HG03571 (cell line): Measurements from ENCODE around the gene SLC22A23.
A peak's percentile ranks its signal among the peaks of the same experiment; 100 is the strongest.

Source experiments
- ATAC-seq: cut with Tn5 transposase; IDR thresholded peaks from one replicate; pipeline ENCODE4 v1.9.1; 2021; ENCODE audit not compliant: unreplicated experiment

SLC22A23 gene

DNA sequence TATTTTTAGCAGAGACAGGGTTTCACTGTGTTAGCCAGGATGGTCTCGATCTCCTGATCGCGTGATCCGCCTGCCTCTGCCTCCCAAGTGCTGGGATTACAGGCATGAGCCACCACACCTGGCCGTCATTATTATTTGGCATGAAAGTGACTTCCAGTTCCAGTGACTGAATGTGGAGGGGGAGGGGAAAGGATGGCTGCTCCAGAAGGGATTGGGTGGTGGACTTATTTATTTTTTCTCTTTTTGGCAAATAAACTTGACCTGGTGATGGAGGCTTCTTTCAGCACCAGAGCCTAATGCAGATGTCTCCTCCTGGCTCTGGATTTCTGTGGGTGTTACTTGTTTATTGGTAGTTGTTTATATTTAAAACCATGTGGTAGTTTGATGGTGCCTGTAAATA is 16.9 kb upstream of the SLC22A23 start:
- no peak for ATAC-seq

GRCh38 chr6:3471711-3472110 is 14.9 kb upstream of the SLC22A23 start:
- ATAC-seq: no peak

- ATAC-seq: no peak
Observed at GRCh38 chr6:3471286-3471685, 14.4 kb upstream of the SLC22A23 start.

GRCh38 chr6:3468585-3468984 is 11.7 kb upstream of the SLC22A23 start:
- no peak for ATAC-seq

- no peak for ATAC-seq
Observed at GRCh38 chr6:3467996-3468395, 11.1 kb upstream of the SLC22A23 start.

DNA sequence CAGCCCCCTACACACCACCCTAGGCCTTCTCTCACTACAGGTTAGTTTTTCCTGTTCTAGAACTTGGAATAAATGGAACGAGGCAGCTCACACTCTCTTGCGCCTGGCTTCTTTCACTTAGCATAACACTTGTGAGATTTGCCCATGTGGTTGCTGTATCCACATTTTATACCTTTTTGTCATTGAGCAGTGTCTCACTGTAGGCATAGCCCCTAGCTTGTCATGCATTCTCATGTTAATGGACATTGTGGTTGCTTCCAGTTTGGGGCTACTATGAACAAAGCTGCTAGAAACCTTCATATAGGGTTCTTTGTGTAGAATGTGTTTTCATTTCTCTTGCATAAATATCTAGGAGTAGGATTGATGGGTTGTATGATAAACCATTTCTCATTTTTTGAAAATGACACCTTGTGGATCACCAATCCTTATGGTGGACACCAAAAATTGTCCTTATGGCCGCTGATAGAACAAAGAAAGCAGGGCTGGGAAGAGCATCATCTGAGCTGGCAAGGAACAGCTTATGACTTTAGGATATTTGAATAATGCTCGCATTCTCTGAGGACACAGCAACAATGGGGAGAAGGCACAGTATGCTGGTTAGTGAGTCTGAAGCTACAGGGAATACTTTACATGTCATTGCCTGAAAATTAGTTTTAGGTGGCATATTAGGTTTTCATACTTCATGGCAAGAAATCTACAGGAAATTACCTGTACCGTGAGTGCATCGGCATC is 9.8 kb upstream of the SLC22A23 start:
- ATAC-seq: no peak

GRCh38 chr6:3460253-3460652 is 3.4 kb upstream of the SLC22A23 start:
- ATAC-seq: no peak

DNA sequence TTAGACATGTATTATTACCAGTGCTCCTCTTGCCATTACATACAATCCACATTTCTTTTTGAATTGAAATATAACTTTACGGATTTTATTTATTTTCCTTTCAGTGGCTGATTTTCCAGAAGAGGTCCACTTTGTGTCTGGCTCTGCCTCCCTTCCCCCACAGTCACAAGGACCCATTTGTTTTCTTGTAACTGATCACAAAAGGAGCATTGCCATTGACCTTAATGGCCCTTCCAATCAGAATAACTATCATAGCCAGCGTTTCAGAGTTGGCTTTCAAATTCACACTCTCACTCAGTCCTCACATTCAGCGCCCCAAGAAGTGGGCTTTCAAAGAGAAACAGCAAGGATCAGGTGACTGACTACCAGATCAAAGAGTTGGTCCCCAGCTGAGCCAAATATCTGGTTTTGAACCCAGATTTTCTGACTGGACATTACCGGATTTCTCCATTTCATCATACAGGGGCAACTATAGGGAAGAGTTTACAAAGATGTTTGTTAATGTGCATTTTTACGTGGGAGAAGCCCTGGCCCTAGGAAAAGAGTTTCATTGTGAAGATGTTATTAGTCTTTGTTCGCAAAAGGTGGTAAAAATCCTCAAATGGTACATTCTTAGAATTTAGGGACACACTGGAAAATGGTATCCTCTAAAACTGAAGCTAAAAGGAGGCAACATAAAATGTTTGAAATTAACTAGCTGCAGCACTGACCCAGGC is 2.0 kb upstream of the SLC22A23 start:
- ATAC-seq: no peak

GRCh38 chr6:3457710-3458602 is 1.1 kb upstream of the SLC22A23 start:
- no peak for ATAC-seq

- ATAC-seq: peak; percentile 43
Observed at GRCh38 chr6:3456395-3456897, 404 bp downstream of the SLC22A23 start.

DNA sequence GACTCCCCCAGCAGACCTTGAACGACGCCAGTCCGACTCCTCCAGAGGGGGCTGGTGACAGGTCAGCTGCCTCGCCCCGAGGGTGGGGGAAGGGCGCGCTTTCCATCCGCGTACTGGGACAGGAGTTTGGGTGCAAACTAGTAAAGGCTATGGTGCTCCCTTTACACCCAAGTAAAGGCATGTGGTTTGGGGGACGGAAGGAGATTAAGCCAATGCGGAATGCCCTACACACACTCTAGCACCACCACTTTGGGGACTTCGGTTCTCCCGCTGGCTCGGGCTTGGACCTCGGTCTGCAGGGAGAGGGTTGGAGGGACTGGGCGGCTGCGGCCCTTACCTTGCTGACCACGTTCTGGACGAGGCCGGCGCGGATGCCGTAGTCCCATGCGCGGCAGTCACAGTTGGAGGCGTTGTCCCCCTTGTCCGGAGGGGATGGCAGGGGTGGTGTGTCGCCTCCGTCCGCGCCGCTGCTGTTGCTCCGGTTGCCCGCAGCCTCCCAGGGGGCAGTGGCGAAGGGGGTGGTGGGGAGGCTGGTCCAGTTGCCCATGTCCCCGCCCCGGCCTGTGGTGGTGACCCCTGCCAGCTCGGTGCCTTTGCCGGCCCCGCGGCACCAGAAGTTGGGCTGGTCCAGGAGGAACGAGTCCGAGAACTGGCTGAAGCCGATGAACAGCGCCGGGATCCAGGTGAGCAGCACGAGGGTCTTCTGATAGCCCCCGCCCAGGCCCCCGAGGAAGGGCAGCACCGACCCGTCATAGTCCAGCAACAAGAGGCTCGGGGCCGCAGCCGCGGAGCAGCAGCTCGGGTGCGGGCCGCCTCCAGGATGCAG is 1.1 kb downstream of the SLC22A23 start:
- no peak for ATAC-seq

DNA sequence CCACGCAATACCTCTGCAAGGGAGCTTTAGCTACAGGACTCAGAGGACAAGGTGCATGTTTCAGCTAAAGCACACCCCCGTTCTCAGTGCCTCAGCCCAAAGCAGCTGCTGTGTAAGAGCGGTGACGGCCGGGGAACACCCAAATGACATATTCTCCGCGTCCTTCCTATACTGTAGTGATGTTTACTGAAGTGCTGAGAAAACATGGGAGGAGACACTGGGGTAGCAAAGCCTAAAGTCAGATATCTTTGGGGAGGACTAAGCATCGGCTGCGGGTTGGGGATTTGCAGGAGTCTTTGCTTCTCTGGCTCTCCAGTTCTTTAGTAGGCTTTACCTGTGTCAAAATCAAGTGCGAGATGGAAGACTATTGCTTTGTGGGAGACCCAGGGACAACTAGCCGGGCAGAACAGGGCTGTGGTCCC is 1.7 kb downstream of the SLC22A23 start:
- no peak for ATAC-seq

DNA sequence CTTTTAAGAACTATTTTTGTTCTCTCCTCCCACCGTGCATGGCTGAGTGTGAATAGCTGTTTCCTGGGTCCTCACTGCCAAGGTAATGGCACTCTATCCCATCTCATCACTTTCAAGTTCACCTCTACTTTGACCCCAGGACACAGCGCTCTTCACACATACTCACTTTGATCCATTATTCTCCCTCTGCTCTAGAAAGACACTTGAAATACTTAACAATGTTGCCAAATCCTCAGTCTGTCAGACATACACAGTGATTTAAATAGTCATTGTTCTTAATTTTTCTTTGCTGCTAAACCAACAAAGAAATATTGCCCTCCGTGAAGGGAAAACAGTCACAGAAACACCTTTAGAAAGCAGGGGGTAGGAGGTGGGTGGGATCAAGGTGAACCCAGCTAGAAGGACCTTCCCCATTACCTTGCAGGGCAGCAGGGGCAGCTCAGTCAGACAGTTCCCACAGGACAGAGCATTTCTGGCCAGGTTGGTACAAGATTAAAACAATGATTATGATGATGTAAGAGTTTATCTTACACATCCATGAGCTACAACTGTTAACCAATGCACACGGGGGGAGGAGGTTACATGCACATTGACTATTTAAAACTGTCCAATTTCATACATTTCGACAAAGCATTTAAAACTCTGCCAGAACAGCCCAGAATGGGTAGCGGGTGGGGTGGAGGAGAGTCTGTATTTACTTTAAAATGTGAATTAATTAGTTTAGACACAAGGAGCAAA is 2.4 kb downstream of the SLC22A23 start:
- no peak for ATAC-seq

DNA sequence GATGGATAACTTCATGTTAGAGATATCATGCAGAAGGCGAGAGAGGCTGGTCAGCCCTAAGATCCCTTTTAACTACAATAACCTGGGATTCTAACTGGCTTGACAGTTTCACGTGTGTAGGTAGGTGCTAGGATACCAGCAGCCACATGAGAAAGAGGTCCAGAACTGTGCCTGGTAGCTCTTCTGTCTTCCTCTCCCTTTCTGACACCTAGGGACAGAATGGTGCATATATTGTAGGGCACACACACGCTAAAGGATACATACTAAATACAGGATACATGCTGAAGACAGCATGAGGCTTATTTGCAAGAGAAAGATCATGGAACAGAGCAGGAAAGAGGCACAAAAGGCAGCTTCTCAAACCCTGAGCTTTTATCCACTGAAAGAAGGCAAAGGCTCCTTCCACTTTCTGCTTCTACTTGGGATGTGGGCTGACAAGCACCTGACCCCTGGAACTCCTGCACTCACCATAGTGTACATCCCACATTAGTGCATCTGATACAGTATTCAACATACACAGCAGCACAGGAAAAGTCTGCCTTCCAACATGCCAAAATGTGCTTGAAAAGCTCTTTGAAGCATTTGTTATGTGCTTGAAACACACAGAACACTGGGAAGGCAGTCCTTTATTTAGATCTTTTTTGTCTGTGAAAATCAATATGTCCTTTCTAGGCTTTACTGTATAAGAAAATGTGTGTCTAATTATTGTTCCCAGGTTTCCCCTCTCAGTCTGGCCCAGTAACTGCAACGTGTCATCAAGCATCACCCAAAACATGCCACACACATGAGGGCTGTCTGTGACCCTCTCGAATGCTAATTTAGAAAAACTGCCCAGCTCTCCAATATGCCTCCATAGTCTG is 3.2 kb downstream of the SLC22A23 start:
- no peak for ATAC-seq

- ATAC-seq: no peak
Observed at GRCh38 chr6:3451498-3451897, 5.4 kb downstream of the SLC22A23 start.

GRCh38 chr6:3450888-3451287 is 6.0 kb downstream of the SLC22A23 start:
- ATAC-seq: no peak

DNA sequence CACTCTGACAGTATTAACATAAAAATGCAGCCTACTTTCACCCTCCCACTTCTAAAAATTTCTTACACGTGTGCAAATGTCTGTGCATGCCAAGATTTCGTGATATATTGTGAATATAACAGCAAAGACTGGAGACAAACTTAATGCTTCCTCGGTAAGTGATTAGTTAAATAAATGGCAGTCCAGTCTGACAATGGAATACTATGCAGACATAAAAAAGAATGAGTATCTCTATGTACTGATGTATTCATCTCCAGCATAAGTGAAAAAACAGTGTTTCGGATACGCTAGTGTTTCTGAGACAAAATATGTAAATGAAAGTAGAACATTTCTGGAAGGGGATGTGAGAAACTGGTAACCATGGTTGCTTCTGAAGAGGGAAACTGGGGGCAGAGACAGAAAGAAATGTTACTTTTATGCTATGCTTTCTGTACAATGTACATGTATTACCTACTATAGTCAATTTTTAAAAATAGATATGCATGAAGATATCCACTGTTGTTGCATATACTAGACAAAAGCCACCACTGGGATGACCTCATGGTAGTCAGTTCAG is 7.0 kb downstream of the SLC22A23 start:
- ATAC-seq: no peak

- no peak for ATAC-seq
Observed at GRCh38 chr6:3449321-3449720, 7.5 kb downstream of the SLC22A23 start.

DNA sequence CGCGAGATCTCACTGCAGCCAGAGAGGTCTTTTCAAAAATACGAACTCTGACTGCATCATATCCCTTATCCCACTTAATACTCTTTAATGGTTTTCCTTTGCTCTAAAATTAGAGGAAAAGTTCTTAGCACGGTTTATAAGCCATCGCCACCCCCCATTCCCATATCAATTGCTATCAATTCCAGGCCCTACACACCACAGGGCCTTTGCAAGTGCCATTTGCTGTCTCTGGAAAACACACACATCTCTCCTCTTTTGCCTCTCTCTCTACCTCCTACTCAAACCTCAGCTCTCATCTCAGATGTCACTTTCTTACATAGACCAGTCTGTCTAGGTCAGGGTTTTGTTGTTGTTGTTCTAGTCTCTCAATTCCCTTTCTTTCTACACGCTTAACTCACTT is 9.8 kb downstream of the SLC22A23 start:
- ATAC-seq: no peak
